ENCODE measurements around the gene PRPF38A. TPM values are rescaled to one million over a fixed set of nuclear protein-coding genes. Genes with fewer than 3 reads are reported as not detected.

PRPF38A gene
- total and polyA plus RNA-seq, 2 of the 4 experiments (the other 2 are of a cell fraction) = 19.0 to 23.5 TPM

- H3K14ac ChIP-seq (replicated peaks; ENCODE audit: low read depth, low read length) = no peak overlapping the region
- no peak overlapping the region for H4K5ac ChIP-seq (ENCODE audit: low read depth, low read length)
- no peak overlapping the region for H3K4me3 ChIP-seq (ENCODE audit: insufficient read depth, low read depth, low read length)
- H3K9ac ChIP-seq (ENCODE audit: low read depth, low read length) = no peak overlapping the region
- H2BK15ac ChIP-seq (ENCODE audit: low read depth, low read length) = no peak overlapping the region
- ChIA-PET POLR2A (ENCODE audit: unreplicated experiment) (no interaction called here), CTCF (no interaction called here)
- peaks cover 18% of the 10 kb centered on the region for H3K36me3 ChIP-seq (ENCODE audit: control insufficient read depth, insufficient read depth, low read length)
- H3K4me1 ChIP-seq (ENCODE audit: control insufficient read depth, insufficient read depth, low read length) = no peaks in the 10 kb centered on the region
- H2BK5ac ChIP-seq (ENCODE audit: low read depth, low read length, poor library complexity, severe bottlenecking) = no peak overlapping the region
- H4K91ac ChIP-seq (ENCODE audit: insufficient read depth, low read depth, low read length) = no peak overlapping the region
- dilution Hi-C loops (cut with HindIII; ENCODE audit: low sequenced_read_pairs, unreplicated experiment) (no loop called here), in situ Hi-C loops (cut with MboI; ENCODE audit: low sequenced_read_pairs) (no loop called here), intact Hi-C loops (cut with micrococcal nuclease) (no loop called here)
- no peaks in the 10 kb centered on the region for H3K27me3 ChIP-seq (ENCODE audit: control insufficient read depth, insufficient read depth, low read length)
- H4K20me1 ChIP-seq (ENCODE audit: insufficient read depth, low read length) = no peaks in the 10 kb centered on the region
- DNase-seq (no peak), ATAC-seq (ENCODE audit: low read depth) (no peak)
- H2BK20ac ChIP-seq (ENCODE audit: low read depth, low read length) = no peak overlapping the region
- H3K9me3 ChIP-seq (ENCODE audit: control insufficient read depth, insufficient read depth, low read length) = no peaks in the 10 kb centered on the region
- no peak overlapping the region for H2AFZ ChIP-seq (replicated peaks; ENCODE audit: low read length, poor library complexity)
- no peak overlapping the region for H2BK120ac ChIP-seq (ENCODE audit: low read depth, low read length)
- H3K27ac ChIP-seq (ENCODE audit: insufficient read depth, low read length) = no peak overlapping the region
- BruUV-seq (replicated peaks) = no TSS peak
- H3K4me2 ChIP-seq (ENCODE audit: low read depth, low read length) = no peak overlapping the region
- 80% methylated on average over 1 of the region's 7 CpGs; no CpG with 5 or more reads in 1 of the 2 experiments for WGBS, 2 experiments (ENCODE audit: extremely low coverage in 2 of 2, insufficient read length in 1 of 2)
- H4K8ac ChIP-seq (ENCODE audit: low read depth in 2 of 2, low read length in 2 of 2) = no peak overlapping the region
- no peak overlapping the region for H2AK9ac ChIP-seq (replicated peaks; ENCODE audit: low read depth, low read length, poor library complexity)
- H2AK5ac ChIP-seq (ENCODE audit: low read depth, low read length) = no peak overlapping the region
- no peaks in the 10 kb centered on the region; a peak in 1 of 4 replicates for H3K79me1 ChIP-seq (ENCODE audit: low read depth in 1 of 2, low read length in 2 of 2)
- no peak overlapping the region for H3K4ac ChIP-seq (ENCODE audit: low read depth, low read length)
- H3K9me1 ChIP-seq (ENCODE audit: insufficient read depth, low read length) = peaks cover 7% of the 10 kb centered on the region; the same call in 1 of the 2 replicates
- TF ChIP-seq RCOR1 (IDR thresholded peaks at IDR 0.05; ENCODE audit: insufficient replicate concordance, low read length) (no peak), MXI1 (IDR thresholded peaks at IDR 0.05; ENCODE audit: borderline replicate concordance, low read depth, low read length) (no peak), POLR2A (IDR thresholded peaks at IDR 0.05; ENCODE audit: low read depth, low read length) (no peak), CTCF (conservative IDR thresholded peaks at IDR 0.05; ENCODE audit: low read depth, low read length) (no peak), USF2 (IDR thresholded peaks at IDR 0.05; ENCODE audit: low read depth, low read length) (no peak), RFX5 (IDR thresholded peaks at IDR 0.05; ENCODE audit: low read depth, low read length) (no peak), NFE2L2 (IDR thresholded peaks at IDR 0.05; ENCODE audit: low read depth, low read length) (no peak), CHD1 (IDR thresholded peaks at IDR 0.05; ENCODE audit: low read depth, low read length) (no peak), CEBPB (IDR thresholded peaks at IDR 0.05; ENCODE audit: low read depth, low read length) (no peak), MAFK (IDR thresholded peaks at IDR 0.05; ENCODE audit: low read depth, low read length) (no peak), BHLHE40 (IDR thresholded peaks at IDR 0.05; ENCODE audit: low read depth, low read length) (no peak), ELK1 (IDR thresholded peaks at IDR 0.05; ENCODE audit: borderline replicate concordance, low read depth, low read length) (no peak), FOS (IDR thresholded peaks at IDR 0.05; ENCODE audit: low read depth, low read length) (no peak), SMC3 (IDR thresholded peaks at IDR 0.05; ENCODE audit: low read depth, low read length) (no peak), RAD21 (IDR thresholded peaks at IDR 0.05; ENCODE audit: low read length) (no peak), MAZ (IDR thresholded peaks at IDR 0.05; ENCODE audit: borderline replicate concordance, low read depth, low read length) (no peak)
- no peak overlapping the region for H3K56ac ChIP-seq (ENCODE audit: extremely low read depth, insufficient read depth, low read length)
- H3K23ac ChIP-seq (ENCODE audit: low read depth, low read length) = no peak overlapping the region
- no peak overlapping the region for H3K18ac ChIP-seq (ENCODE audit: low read depth, low read length)
These were observed 32.4 kb downstream of the PRPF38A start for GRCh38 chr1:52436817-52437216.
